GM23338 (cell line): ENCODE measurements around the gene GPRC5C.

ENCODE experiments used
- CTCF ChIP-seq, 2 experiments: fragments of 200-600 bp in 1 of 2; sonication (generic) in 1 of 2; conservative IDR thresholded peaks; 2 replicates each; pipeline versions ENCODE4 v1.5.1 to v1.6.1; 2016 to 2017; ENCODE audit warnings: antibody characterized with exemption in 2 of 2, low read depth in 2 of 2, mild to moderate bottlenecking in 2 of 2, moderate library complexity in 1 of 2
- ETS1 ChIP-seq: IDR thresholded peaks from 2 replicates; pipeline ENCODE4 v1.6.1; 2016; ENCODE audit warnings: antibody characterized with exemption
- JUNB ChIP-seq: IDR thresholded peaks from one replicate; pipeline ENCODE4 v1.6.1; 2016; ENCODE audit warnings: antibody characterized with exemption; ENCODE audit not compliant: unreplicated experiment
- REST ChIP-seq: IDR thresholded peaks from one replicate; pipeline ENCODE4 v1.6.1; 2018; ENCODE audit warnings: antibody characterized with exemption; ENCODE audit not compliant: unreplicated experiment

- no peak for TF ChIP-seq CTCF (conservative IDR thresholded peaks at IDR 0.05; ENCODE audit: low read depth in 2 of 2)
- no peak for TF ChIP-seq JUNB
- TF ChIP-seq REST, result no peak
- TF ChIP-seq ETS1, result no peak
Observed at GRCh38 chr17:74442670-74443515, 11.0 kb downstream of the GPRC5C start.
